H1 (cell line): Measurements from ENCODE around the gene ARFGAP3. TPM values are rescaled to one million over a fixed set of nuclear protein-coding genes. Genes with fewer than 3 reads are reported as not detected.

Source experiments
- ATF3 ChIP-seq: IDR thresholded peaks from 2 replicates; pipeline ENCODE4 v1.6.1; 2011; ENCODE audit warnings: low read depth, mild to moderate bottlenecking, low read length; ENCODE audit not compliant: insufficient read depth
- SP2 ChIP-seq: IDR thresholded peaks from 2 replicates; pipeline ENCODE4 v1.6.1; 2012; ENCODE audit warnings: mild to moderate bottlenecking, low read length, inconsistent platforms
- SRF ChIP-seq: IDR thresholded peaks from 2 replicates; pipeline ENCODE4 v1.6.1; 2011; ENCODE audit warnings: mild to moderate bottlenecking, low read depth, low read length, moderate library complexity
- USF2 ChIP-seq: IDR thresholded peaks from 2 replicates; pipeline ENCODE4 v1.6.1; 2011; ENCODE audit warnings: low read length, improper control_type of control experiment
- polyA plus RNA-seq, 7 experiments: library from polyadenylated mRNA; depleted of rRNA in 3 of 7; stranded (reverse) in 5 of 7; unstranded in 2 of 7; fragments of >200 nt in 5 of 7; fragments of 200-250 nt in 2 of 7; gene quantifications; 1 replicate in 5 of 7; 2 replicates in 1 of 7; 4 replicates in 1 of 7; pipeline versions ENCODE4 v1.2.1 to v1.2.3, GENCODE V29; 2011 to 2013; ENCODE audit warnings: missing spikeins in 2 of 7, mixed read lengths in 2 of 7
- total RNA-seq: library from RNA; stranded (reverse); fragmentation: NEBNext Ultra II Directional; extraction: Animal tissue kit (Norgen Biotek cat#: 25700); gene quantifications from 2 replicates; pipeline ENCODE4 v1.2.1, GENCODE V29; 2021

Gene ARFGAP3
- total and polyA plus RNA-seq, 2 of the 8 experiments (the other 6 are each of a cell fraction or from before 2014, with no cell fraction given), result 9.7 to 16.0 TPM

DNA sequence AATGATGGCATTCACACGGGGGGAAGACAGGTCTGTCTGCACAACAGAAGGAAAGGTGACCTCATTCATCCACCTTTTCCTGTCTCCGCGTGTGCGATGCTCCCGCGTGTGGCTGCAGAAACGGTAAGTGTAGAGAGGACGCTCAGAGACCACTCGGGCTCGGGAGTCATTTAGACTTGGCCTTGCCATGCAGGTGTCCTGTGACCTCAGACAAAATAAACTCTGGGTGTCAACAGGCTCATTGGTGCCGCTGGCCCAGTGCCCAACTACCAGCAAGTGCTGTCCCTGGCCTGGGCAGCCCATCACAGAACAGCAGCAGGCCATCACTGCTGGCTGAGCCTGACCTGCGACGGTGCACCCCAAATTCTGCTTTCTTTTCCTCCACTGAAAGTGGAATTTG lies 48.1 kb upstream of the ARFGAP3 start (continued):
- TF ChIP-seq USF2, result no peak
- TF ChIP-seq SP2, result no peak
- no peak for TF ChIP-seq ATF3
- TF ChIP-seq SRF, result no peak
